Gastrocnemius medialis (tissue), 4 donors: ENCODE measurements around the gene USP2.

Source experiments
- CTCF ChIP-seq, 5 experiments: fragments of 450-650 bp in 3 of 5; fragments of 200-600 bp in 2 of 5; sonication (generic) in 2 of 5; IDR thresholded peaks in 4 of 5; conservative IDR thresholded peaks in 1 of 5; 1 replicate in 4 of 5; 2 replicates in 1 of 5; pipeline ENCODE4 v1.5.1; 2016 to 2019; ENCODE audit warnings: antibody characterized with exemption in 5 of 5, mild to moderate bottlenecking in 3 of 5, moderate library complexity in 3 of 5
- POLR2A ChIP-seq, 2 donors: fragments of 450-650 bp; IDR thresholded peaks; one replicate each; pipeline ENCODE4 v1.6.1; 2017; ENCODE audit warnings: antibody characterized with exemption in 2 of 2, mild to moderate bottlenecking in 2 of 2, moderate library complexity in 2 of 2

- TF ChIP-seq CTCF (IDR thresholded peaks at IDR 0.05 in 4 of 5, conservative IDR thresholded peaks at IDR 0.05 in 1 of 5) (no peak), POLR2A (IDR thresholded peaks at IDR 0.05) (no peak)
Measured at GRCh38 chr11:119337581-119338317, 43.7 kb downstream of the USP2 start.
